ENCODE data around the gene DNAH12. TPM values are rescaled to one million over a fixed set of nuclear protein-coding genes. Genes with fewer than 3 reads are reported as not detected.

DNAH12 gene
- total RNA-seq, 2 experiments from 2014 or later, result 0.05 TPM; not detected in 1

DNA sequence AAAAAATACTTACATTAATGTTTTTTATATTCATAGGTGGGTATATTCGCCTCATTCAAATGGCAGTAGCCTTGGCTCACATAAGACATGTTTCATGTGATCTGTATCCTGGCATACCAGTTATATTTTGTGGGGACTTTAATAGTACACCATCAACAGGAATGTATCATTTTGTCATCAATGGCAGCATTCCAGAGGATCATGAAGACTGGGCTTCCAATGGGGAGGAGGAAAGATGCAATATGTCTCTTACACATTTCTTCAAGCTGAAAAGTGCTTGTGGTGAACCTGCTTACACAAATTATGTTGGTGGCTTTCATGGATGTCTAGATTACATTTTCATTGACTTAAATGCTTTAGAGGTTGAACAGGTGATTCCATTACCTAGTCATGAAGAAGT, 15.4 kb upstream of the DNAH12 start:
- Mint-ChIP-seq H3K4me3 (peak overlapping the region; percentile 32), H3K27ac (no peak overlapping the region), H3K4me1 (ENCODE audit: low read depth) (peaks cover 48% of the 10 kb centered on the region), H3K36me3 (ENCODE audit: low read depth) (peaks cover 35% of the 10 kb centered on the region), H3K9me3 (no peaks in the 10 kb centered on the region), H3K27me3 (ENCODE audit: low read depth) (no peaks in the 10 kb centered on the region)
- CTCF ChIA-PET, result interaction anchor here (1.3 kb wide), 1 partner anchor 389 kb away, joined by 3 read pairs; no protein-coding TSS in a partner anchor
- no peak for DNase-seq
- intact Hi-C loops (cut with micrococcal nuclease), result loop anchor here (5.0 to 10.0 kb wide), 2 partner anchors 385 to 877 kb away; partner anchors contain the start of gene TASOR

DNA sequence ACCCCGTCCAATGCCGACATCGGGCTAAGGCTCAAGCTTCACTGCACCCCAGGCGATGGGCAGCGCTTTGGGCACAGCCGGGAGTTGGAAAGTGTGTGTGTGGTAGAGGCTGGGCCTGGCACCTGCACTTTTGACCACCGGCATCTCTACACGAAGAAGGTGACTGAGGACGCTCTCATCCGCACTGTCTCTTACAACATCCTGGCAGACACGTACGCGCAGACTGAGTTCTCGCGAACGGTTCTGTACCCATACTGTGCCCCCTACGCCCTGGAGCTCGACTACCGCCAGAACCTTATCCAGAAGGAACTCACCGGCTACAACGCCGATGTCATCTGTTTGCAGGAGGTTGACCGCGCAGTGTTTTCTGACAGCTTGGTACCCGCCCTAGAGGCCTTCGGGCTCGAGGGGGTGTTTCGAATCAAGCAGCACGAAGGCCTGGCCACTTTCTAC, 13.0 kb upstream of the DNAH12 start:
- H3K27ac Mint-ChIP-seq, result peak overlapping the region; percentile 98
- intact Hi-C loops (cut with micrococcal nuclease), result loop anchor here (2.0 to 10.0 kb wide), 3 partner anchors 160 to 875 kb away; partner anchors contain the start of gene TASOR

DNA sequence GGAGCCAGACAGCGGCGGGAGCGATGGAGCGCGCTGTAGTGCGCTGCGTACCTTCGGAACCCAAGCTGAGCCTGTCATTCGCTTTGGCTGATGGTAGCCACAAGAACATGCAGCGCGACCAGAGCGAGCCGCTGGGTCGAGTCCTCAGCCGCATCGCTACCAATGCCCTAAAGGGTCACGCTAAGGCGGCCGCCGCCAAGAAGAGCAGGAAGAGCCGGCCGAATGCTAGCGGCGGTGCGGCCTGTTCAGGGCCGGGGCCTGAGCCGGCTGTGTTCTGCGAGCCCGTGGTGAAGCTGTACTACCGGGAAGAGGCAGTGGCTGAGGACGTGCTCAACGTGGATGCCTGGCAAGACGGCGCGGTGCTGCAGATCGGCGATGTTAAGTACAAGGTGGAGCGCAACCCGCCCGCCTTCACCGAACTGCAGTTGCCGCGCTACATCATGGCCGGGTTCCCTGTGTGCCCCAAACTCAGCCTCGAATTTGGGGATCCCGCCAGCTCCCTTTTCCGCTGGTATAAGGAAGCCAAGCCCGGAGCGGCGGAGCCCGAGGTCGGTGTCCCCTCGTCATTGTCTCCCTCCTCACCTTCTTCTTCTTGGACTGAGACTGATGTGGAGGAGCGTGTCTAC, 12.4 kb upstream of the DNAH12 start:
- H3K4me1 Mint-ChIP-seq (ENCODE audit: low read depth), result peaks cover 37% of the 10 kb centered on the region
- H3K36me3 Mint-ChIP-seq (ENCODE audit: low read depth), result peaks cover 24% of the 10 kb centered on the region
- no peaks in the 10 kb centered on the region for H3K9me3 Mint-ChIP-seq
- H3K27me3 Mint-ChIP-seq (ENCODE audit: low read depth), result no peaks in the 10 kb centered on the region
- DNase-seq, result peak; percentile 41
- peak overlapping the region; percentile 98 for H3K27ac Mint-ChIP-seq
- intact Hi-C loops (cut with micrococcal nuclease), result loop anchor here (1.0 to 10.0 kb wide), 8 partner anchors 41 to 874 kb away; partner anchors contain the start of genes APPL1, ARF4, SLMAP and TASOR
- CTCF ChIA-PET, result interaction anchor here (0.6 to 1.5 kb wide), 4 partner anchors 159 to 328 kb away, joined by 3 to 7 read pairs (median 4); no protein-coding TSS in a partner anchor
- peak overlapping the region; percentile 98 for H3K4me3 Mint-ChIP-seq

More for the DNA sequence above, 13.0 kb upstream of the DNAH12 start:
- Mint-ChIP-seq H3K9me3 (no peaks in the 10 kb centered on the region), H3K4me1 (ENCODE audit: low read depth) (peaks cover 42% of the 10 kb centered on the region), H3K4me3 (peak overlapping the region; percentile 98), H3K36me3 (ENCODE audit: low read depth) (peaks cover 24% of the 10 kb centered on the region), H3K27me3 (ENCODE audit: low read depth) (no peaks in the 10 kb centered on the region)
- CTCF ChIA-PET, result interaction anchor here (0.6 to 1.5 kb wide), 3 partner anchors 159 to 328 kb away, joined by 3 to 7 read pairs (median 4); no protein-coding TSS in a partner anchor
- DNase-seq, result peak; percentile 59

DNA sequence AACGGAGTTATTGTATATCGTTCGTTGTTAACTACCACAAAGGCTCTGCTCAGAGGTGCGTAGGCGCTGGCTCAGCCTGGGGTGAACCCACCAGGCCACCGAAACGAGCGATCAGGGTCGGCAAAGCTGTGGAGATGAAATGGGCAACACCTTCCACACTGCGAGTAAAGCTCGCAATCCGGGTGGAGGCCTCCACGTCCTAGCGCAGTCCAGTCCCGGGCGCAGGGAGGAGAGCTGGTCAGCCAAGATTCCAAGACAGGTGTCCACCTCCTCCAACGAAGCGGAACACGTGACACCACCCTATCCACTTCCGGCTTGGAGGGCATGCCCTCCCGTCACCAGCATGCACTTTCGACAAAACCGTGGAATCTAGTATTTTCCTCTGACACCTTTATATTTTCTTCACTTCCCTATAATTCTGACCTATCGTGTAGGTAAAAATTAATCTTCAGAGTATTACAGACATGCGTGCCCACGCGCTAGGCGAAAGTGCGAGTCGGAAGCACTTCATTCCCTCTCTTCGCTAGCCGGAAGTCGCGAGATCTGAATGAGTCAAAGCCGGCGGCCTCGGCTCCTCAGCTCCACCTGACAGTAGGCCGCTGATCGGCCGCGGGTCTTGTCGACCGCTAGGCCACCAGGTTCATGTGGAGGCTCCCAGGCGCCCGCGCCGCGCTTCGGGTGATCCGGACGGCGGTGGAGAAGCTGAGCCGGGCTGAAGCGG, 11.8 kb upstream of the DNAH12 start, which contains the start of gene PDE12:
Gene PDE12, plus strand, starts transcription at position 537 of the 721 bp plus-strand sequence. Its CDS starts 106 bp downstream, at position 643.
- DNase-seq, result peak; percentile 89
- peaks cover 23% of the 10 kb centered on the region for H3K36me3 Mint-ChIP-seq (ENCODE audit: low read depth)
- peak within 1 kb of the TSS; percentile 98 for H3K27ac Mint-ChIP-seq
- H3K4me1 Mint-ChIP-seq (ENCODE audit: low read depth), result peaks cover 33% of the 10 kb centered on the region
- no peaks in the 10 kb centered on the region for H3K9me3 Mint-ChIP-seq
- CTCF ChIA-PET, result interaction anchor here (0.6 to 1.7 kb wide), 4 partner anchors 158 to 308 kb away, joined by 4 to 7 read pairs (median 5); no protein-coding TSS in a partner anchor
- intact Hi-C loops (cut with micrococcal nuclease), result loop anchor here (1.0 to 10.0 kb wide), 8 partner anchors 41 to 874 kb away; partner anchors contain the start of genes APPL1, ARF4, SLMAP and TASOR
- peak within 1 kb of the TSS; percentile 98 for H3K4me3 Mint-ChIP-seq
- H3K27me3 Mint-ChIP-seq (ENCODE audit: low read depth), result no peaks in the 10 kb centered on the region

DNA sequence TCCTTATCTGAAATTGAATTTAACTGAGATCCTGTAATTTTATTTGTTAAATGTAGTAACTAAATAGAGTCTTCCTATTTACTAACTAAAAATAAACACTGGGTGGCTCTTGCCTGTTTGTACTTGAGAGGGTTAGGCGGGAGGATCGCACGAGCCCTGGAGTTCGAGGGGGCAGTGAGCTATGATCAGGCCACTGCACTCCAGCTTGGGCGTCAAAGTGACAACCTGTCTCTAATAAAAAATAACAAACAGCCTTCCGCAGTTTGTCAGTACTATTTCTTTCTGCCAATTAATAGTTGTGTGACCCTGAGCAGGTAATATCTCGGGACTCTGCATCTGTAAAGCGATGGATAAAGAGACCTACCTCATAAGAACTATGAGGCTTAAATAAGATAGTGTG, 11.2 kb upstream of the DNAH12 start:
- DNase-seq, result no peak
- H3K36me3 Mint-ChIP-seq (ENCODE audit: low read depth), result peaks cover 23% of the 10 kb centered on the region
- H3K4me1 Mint-ChIP-seq (ENCODE audit: low read depth), result peaks cover 27% of the 10 kb centered on the region
- CTCF ChIA-PET, result interaction anchor here (1.7 kb wide), 1 partner anchor 301 kb away, joined by 6 read pairs; no protein-coding TSS in a partner anchor
- no peaks in the 10 kb centered on the region for H3K27me3 Mint-ChIP-seq (ENCODE audit: low read depth)
- peak overlapping the region; percentile 98 for H3K4me3 Mint-ChIP-seq
- H3K27ac Mint-ChIP-seq, result peak overlapping the region; percentile 98
- no peaks in the 10 kb centered on the region for H3K9me3 Mint-ChIP-seq
- intact Hi-C loops (cut with micrococcal nuclease), result loop anchor here (5.0 to 10.0 kb wide), 2 partner anchors 381 to 873 kb away; partner anchors contain the start of gene TASOR

DNA sequence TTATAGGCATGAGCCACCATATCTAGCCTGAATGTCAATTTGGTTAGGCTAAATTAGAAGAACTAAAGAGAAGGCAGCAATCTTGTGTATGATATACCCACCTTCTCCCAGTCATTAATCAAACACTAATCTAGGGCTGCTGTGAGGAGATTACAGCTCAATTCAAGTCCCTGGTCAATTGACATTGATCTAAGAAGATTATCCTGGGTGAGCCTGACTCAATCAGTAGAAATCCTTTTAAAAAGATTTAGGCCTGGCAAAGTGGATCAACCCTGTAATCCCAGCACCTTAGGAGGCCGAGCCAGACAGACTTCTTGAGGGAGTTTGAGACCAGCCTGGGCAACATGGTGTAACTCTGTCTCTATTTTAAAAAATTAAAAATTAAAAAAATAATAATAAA, 2.5 kb upstream of the DNAH12 start:
- H3K9me3 Mint-ChIP-seq, result no peaks in the 10 kb centered on the region
- no peak for DNase-seq
- CTCF ChIA-PET, result no interaction called here
- intact Hi-C loops (cut with micrococcal nuclease), result no loop called here
- H3K27me3 Mint-ChIP-seq (ENCODE audit: low read depth), result peaks cover 2% of the 10 kb centered on the region
- peaks cover 8% of the 10 kb centered on the region for H3K4me1 Mint-ChIP-seq (ENCODE audit: low read depth)
- no peak overlapping the region for H3K4me3 Mint-ChIP-seq
- H3K27ac Mint-ChIP-seq, result no peak overlapping the region
- H3K36me3 Mint-ChIP-seq (ENCODE audit: low read depth), result no peaks in the 10 kb centered on the region

DNA sequence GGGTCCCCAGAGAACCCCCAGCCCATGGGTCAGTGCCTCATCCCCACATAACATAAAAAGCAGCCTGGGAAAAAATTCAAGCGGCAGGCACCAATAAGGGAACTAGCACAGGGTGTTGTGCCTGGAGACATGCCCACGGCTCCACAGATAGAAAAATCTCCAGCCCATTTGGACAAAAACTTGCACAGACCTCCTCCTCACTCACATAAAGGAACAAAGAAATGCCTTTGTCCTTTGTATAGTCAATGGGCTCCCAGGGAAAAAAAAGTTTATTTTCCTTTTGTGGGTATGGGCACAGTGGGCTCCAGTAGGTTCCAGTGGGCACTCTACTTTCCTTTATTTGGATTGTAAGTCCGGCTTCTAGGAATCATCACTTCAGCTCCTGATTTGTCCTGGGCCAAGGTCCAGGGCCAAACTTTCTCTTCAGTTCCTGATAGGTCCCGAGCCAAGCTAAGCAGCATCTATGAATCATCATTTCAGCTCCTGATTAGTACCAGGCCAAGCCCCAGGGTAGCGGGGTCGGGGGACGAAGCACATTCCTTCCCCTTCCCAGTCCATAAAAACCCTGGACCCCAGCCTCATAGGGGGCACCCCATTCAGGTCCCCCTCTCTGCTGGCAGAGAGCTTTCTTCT, 1.6 kb upstream of the DNAH12 start:
- H3K9me3 Mint-ChIP-seq, result no peaks in the 10 kb centered on the region
- CTCF ChIA-PET, result no interaction called here
- no peak overlapping the region for H3K4me3 Mint-ChIP-seq
- peaks cover 2% of the 10 kb centered on the region for H3K27me3 Mint-ChIP-seq (ENCODE audit: low read depth)
- intact Hi-C loops (cut with micrococcal nuclease), result no loop called here
- no peak overlapping the region for H3K27ac Mint-ChIP-seq
- no peaks in the 10 kb centered on the region for H3K36me3 Mint-ChIP-seq (ENCODE audit: low read depth)
- peaks cover 8% of the 10 kb centered on the region for H3K4me1 Mint-ChIP-seq (ENCODE audit: low read depth)
- DNase-seq, result no peak

DNA sequence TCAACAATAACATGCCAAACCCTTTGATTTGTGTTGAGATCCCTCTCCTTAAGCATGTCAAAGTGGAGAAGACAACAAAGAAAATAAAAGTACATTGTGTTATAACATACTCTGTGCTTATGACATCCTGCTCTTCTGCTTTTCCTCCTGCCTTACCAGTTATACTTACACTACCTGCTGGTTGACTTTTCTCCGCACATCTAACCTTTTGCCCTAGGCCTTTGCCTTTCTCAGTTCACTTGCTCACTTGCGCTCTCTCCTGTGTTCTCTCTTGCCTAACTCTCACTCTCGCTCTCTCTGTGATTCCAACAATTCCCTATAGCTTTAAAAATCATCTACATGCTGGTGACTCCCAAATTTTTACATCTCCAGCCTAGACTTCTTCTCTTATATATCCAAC, 5.7 kb downstream of the DNAH12 start:
- DNase-seq, result no peak
- no peaks in the 10 kb centered on the region for H3K36me3 Mint-ChIP-seq (ENCODE audit: low read depth)
- H3K4me3 Mint-ChIP-seq, result no peak overlapping the region
- CTCF ChIA-PET, result no interaction called here
- no peaks in the 10 kb centered on the region for H3K27me3 Mint-ChIP-seq (ENCODE audit: low read depth)
- intact Hi-C loops (cut with micrococcal nuclease), result no loop called here
- H3K27ac Mint-ChIP-seq, result no peak overlapping the region
- no peaks in the 10 kb centered on the region for H3K4me1 Mint-ChIP-seq (ENCODE audit: low read depth)
- H3K9me3 Mint-ChIP-seq, result peaks cover 3% of the 10 kb centered on the region

DNA sequence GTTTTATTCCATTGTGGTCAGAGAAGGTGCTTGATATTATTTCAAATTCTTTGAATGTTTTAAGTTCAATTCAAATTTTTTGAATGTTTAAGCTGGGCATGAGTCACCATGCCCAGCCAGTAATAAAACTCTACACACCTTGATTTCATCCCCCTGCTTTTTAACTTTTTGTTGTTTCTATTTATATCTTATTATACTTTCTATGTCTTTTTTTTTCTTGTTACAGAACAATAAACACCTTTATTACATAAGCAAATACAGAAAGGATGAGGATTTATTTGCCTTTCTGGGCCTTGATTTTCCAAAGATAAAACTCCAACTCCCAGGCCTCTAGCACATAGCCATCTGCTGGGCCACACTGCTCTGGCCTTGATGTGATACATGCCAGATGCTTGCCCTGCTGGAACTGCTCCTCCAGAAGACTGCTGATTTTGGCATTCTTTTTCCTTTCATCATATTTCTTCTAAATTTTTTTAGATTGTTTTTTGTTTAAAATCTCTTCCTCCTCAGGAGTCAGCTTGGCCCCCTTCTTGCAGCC, 14.0 kb downstream of the DNAH12 start:
- Mint-ChIP-seq H3K27ac (no peak overlapping the region), H3K4me1 (ENCODE audit: low read depth) (no peaks in the 10 kb centered on the region), H3K27me3 (ENCODE audit: low read depth) (no peaks in the 10 kb centered on the region), H3K36me3 (ENCODE audit: low read depth) (no peaks in the 10 kb centered on the region), H3K9me3 (peaks cover under 1% of the 10 kb centered on the region), H3K4me3 (no peak overlapping the region)
- no peak for DNase-seq
- intact Hi-C loops (cut with micrococcal nuclease), result no loop called here
- CTCF ChIA-PET, result interaction anchor here (0.7 to 1.1 kb wide), 2 partner anchors 27 to 105 kb away, joined by 3 read pairs; no protein-coding TSS in a partner anchor

DNA sequence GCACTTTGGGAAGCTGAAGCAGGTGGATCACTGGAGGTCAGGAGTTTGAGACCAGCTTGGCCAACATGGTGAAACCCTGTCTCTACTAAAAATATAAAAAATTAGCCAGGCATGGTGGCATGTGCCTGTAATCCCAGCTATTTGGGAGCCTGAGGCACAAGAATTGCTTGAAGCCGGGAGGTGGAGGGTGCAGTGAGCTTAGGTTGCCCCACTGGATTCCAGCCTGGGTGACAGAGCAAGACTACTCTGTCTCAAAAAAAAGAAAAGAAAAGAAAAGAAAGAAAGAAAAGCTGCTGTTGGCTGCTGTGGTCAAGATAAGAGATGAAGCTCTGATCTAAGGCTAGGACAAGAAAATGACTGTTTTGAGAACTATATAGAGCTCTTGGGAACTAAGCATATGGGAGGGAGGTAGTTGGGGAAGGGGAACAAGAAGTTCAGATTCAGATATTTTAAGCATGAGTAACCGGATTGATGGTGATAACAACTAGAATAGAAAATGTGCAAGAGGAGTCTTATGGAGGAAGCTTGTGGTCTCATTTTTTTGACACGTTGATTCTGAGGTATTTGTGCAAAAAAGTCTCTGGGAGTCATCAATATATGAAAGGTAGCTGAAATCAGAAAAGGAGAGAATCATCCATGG, 25.7 kb downstream of the DNAH12 start:
- H3K27ac Mint-ChIP-seq, result no peak overlapping the region
- H3K27me3 Mint-ChIP-seq (ENCODE audit: low read depth), result no peaks in the 10 kb centered on the region

DNA sequence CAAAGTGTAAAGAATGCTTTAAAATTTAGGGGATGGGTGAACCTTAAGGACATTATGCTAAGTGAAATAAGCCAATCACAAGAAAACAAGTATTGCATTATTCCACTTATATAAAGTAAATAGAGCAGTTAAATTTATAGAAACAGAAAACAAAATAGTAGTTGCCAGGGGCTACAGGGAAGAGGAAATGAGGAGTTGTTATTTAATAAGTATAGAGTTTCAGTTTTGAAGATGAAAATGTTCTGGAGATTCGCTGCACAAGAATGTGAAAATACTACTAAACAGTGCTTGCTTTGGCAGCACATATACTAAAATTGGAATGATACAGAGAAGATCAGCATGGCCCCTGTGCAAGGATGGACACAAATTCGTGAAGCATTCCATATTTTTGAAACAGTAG, 32.0 kb downstream of the DNAH12 start:
- no peak overlapping the region for H3K27ac Mint-ChIP-seq
- intact Hi-C loops (cut with micrococcal nuclease), result no loop called here
- CTCF ChIA-PET, result no interaction called here
- H3K4me1 Mint-ChIP-seq (ENCODE audit: low read depth), result no peaks in the 10 kb centered on the region
- no peaks in the 10 kb centered on the region for H3K27me3 Mint-ChIP-seq (ENCODE audit: low read depth)
- no peaks in the 10 kb centered on the region for H3K36me3 Mint-ChIP-seq (ENCODE audit: low read depth)
- no peak overlapping the region for H3K4me3 Mint-ChIP-seq
- DNase-seq, result no peak
- H3K9me3 Mint-ChIP-seq, result no peaks in the 10 kb centered on the region

More for the DNA sequence above, 25.7 kb downstream of the DNAH12 start:
- intact Hi-C loops (cut with micrococcal nuclease), result no loop called here
- CTCF ChIA-PET, result interaction anchor here (0.5 kb wide), 1 partner anchor 116 kb away, joined by 3 read pairs; no protein-coding TSS in a partner anchor
- H3K36me3 Mint-ChIP-seq (ENCODE audit: low read depth), result no peaks in the 10 kb centered on the region
- no peaks in the 10 kb centered on the region for H3K9me3 Mint-ChIP-seq
- H3K4me1 Mint-ChIP-seq (ENCODE audit: low read depth), result no peaks in the 10 kb centered on the region
- DNase-seq, result no peak
- H3K4me3 Mint-ChIP-seq, result no peak overlapping the region

Measured in activated naive CD4-positive, alpha-beta T cell treated with anti-CD3 and anti-CD28 coated beads for 36 hours (primary cell).